ENCODE data around the gene FAM107B.

FAM107B gene

GRCh38 chr10:14674376-14675050 lies 100.2 kb downstream of the FAM107B start:
- TF ChIP-seq, protein P1, sequence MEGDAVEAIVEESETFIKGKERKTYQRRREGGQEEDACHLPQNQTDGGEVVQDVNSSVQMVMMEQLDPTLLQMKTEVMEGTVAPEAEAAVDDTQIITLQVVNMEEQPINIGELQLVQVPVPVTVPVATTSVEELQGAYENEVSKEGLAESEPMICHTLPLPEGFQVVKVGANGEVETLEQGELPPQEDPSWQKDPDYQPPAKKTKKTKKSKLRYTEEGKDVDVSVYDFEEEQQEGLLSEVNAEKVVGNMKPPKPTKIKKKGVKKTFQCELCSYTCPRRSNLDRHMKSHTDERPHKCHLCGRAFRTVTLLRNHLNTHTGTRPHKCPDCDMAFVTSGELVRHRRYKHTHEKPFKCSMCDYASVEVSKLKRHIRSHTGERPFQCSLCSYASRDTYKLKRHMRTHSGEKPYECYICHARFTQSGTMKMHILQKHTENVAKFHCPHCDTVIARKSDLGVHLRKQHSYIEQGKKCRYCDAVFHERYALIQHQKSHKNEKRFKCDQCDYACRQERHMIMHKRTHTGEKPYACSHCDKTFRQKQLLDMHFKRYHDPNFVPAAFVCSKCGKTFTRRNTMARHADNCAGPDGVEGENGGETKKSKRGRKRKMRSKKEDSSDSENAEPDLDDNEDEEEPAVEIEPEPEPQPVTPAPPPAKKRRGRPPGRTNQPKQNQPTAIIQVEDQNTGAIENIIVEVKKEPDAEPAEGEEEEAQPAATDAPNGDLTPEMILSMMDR (IDR thresholded peaks at IDR 0.05): no peak
- DNase-seq (ENCODE audit: low spot score): no peak
- H3K4me3 ChIP-seq: no peak overlapping the region
- H3K27ac ChIP-seq: no peak overlapping the region

- no peak overlapping the region for H3K27ac ChIP-seq
- no peak overlapping the region for H3K4me3 ChIP-seq
- no peak for DNase-seq (ENCODE audit: low spot score)
- TF ChIP-seq, protein P1 (IDR thresholded peaks at IDR 0.05): no peak
These were observed 101.4 kb downstream of the FAM107B start for GRCh38 chr10:14673189-14673861.

- no peak for DNase-seq (ENCODE audit: low spot score)
- Histone ChIP-seq H3K4me3 (no peak overlapping the region), H3K27ac (no peak overlapping the region)
- TF ChIP-seq, protein P1 (IDR thresholded peaks at IDR 0.05): no peak
These were observed 103.3 kb downstream of the FAM107B start for GRCh38 chr10:14671386-14671831.

DNA sequence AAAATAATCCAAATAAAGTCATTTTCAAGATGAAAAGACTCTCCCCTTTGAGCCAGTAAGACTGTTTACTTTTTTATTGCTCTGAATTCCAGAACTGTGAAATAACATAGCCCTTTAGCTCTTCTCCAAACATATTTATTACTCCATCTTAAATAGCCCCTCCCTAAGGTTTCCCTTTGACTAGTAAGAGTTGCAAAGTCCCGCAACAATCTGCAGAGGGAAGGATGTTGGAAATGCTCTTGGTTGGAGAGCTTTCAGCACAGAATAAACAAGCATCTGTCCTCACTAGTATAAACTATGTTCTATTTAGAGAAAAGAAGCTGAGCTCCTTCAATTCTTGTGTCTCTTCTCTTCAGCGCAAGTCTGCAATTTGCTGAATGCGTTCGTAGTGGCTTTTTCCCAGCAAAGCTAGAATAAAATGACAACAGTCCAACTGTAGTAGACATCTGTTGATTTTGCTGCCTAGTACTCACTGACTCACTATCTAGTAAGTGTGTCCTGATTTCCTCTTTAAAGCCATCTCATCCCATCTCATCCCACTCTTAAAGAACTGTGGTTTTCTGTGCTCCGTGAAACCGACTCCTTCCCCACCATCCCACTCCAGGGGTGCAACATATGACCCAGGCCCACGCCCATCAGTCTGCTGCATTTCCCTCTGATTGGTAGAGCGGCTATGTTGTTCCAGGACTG lies 104.0 kb downstream of the FAM107B start:
- Histone ChIP-seq H3K4me3 (no peak overlapping the region), H3K27ac (peak overlapping the region in 1 of 2 donors; percentile 29)
- TF ChIP-seq, protein P1 (IDR thresholded peaks at IDR 0.05): no peak
- DNase-seq (ENCODE audit: low spot score): no peak

DNA sequence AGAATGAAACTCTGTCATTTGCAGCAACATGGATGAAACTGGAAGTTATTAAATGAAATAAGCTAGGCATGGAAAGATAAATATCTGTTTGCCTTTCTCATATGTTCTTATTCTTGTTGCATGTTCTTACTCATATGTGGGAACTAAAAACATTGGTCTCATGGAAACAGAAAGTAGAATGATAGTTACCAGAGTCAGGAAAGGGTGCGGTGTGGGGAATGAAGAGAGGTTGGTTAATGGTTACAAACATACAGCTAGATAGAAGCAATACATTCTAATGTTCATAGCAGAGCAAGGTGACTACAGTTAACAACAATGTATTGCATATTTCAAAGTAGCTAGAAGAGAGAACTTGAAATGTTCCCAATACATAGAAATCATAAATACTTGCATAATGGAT lies 105.1 kb downstream of the FAM107B start:
- TF ChIP-seq, protein P1 (IDR thresholded peaks at IDR 0.05): no peak
- no peak overlapping the region for H3K4me3 ChIP-seq
- DNase-seq (ENCODE audit: low spot score): no peak
- no peak overlapping the region for H3K27ac ChIP-seq

- no peak overlapping the region for H3K27ac ChIP-seq
- TF ChIP-seq, protein P1 (IDR thresholded peaks at IDR 0.05): no peak
- no peak for DNase-seq (ENCODE audit: low spot score)
- H3K4me3 ChIP-seq: no peak overlapping the region
These were observed 106.9 kb downstream of the FAM107B start for GRCh38 chr10:14667781-14668180.

Measured in coronary artery (tissue), 2 donors.